GM18861 (cell line): ENCODE measurements around the gene TNFRSF9.

Experiments used
- ATAC-seq: cut with Tn5 transposase; IDR thresholded peaks from one replicate; pipeline ENCODE4 v1.9.1; 2021; ENCODE audit not compliant: unreplicated experiment

Gene TNFRSF9

GRCh38 chr1:7878027-7878426 is 62.6 kb downstream of the TNFRSF9 start:
- ATAC-seq = no peak

GRCh38 chr1:7873801-7874795 is 66.5 kb downstream of the TNFRSF9 start:
- ATAC-seq = no peak

GRCh38 chr1:7871136-7871535 is 69.5 kb downstream of the TNFRSF9 start:
- ATAC-seq = no peak

GRCh38 chr1:7869136-7869920 is 71.3 kb downstream of the TNFRSF9 start:
- no peak for ATAC-seq

GRCh38 chr1:7868070-7868780 is 72.4 kb downstream of the TNFRSF9 start:
- no peak for ATAC-seq

GRCh38 chr1:7865978-7866377 is 74.7 kb downstream of the TNFRSF9 start:
- no peak for ATAC-seq
